Hematopoietic multipotent progenitor cell treated with erythropoietin and hydrocortisone succinate and interleukin-3 and kit ligand, for 6 days (in vitro differentiated cells): ENCODE results near the gene CFAP221.

Source experiments
- DNase-seq: peaks from one replicate; pipeline ENCODE4 v3.0.0-alpha.2; 2015

The CFAP221 gene

DNA sequence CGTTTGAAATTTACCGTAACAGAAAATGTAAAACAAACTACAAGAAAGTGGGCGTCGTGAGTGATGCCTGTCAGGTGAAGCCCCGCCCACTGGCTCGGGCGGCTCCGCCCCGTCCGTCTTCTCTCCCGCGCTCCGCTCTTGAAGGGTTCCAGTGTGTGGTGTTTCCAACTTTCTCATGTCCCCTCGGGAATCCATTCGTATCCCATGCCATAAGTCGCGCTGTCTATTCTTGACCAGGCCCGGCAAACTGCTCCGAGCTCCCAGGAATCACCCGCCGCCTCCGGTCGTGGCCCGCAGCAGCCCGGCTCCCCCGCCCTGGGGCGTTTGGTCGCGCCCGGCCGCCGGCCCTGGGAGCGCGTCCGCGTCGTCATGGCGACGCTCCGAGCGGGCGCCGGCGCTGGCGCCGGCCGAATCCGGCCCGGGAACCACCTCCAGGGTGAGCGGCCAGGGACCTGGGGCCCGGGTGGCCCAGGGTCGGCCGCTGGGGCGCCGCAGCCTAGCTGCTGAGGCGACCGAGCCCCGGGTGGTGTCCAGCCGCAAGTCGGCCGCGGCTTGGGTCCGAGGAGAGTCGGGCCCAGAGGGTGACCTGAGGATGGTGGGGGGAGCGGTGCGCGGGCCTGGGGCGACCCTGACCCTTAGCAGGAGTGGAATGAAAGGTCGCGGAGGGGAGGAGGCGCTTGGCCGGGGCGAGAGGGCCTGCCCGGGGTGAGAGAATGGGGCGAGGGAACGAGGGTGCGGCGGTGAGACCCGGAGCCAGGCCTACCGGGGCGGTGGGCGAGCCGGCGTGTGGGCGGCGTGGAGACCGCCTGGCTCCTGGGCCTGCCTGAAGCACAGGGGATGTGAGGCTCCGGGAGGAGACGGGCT lies at the start of gene CFAP221:
Gene CFAP221 (plus strand): TSS at position 375 of the 864 bp plus-strand sequence. CDS start 1,683 bp downstream, outside the sequence.
- peak; percentile 85 for DNase-seq

- DNase-seq, result no peak
These were observed 48.3 kb upstream of the CFAP221 start for GRCh38 chr2:119495948-119496347.

DNA sequence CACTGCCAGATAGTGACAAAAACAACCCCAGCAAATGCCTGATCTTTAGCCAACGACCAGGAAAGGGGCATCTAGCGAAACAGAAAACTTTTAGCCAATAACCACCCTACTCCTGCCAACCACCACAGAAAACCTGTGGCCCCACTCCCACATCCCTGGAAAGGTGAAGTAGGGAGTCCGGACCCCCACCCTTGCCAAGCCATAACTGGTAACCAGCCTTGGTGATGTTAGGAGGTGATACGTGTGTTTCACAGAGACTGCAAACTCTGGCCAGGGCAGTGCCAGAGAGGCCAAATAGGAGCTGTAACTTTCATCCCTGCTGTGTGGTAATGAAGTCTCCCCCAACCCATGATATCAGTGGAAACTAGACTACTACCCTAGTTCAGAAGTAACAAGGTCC lies 47.6 kb upstream of the CFAP221 start:
- DNase-seq, result no peak

DNA sequence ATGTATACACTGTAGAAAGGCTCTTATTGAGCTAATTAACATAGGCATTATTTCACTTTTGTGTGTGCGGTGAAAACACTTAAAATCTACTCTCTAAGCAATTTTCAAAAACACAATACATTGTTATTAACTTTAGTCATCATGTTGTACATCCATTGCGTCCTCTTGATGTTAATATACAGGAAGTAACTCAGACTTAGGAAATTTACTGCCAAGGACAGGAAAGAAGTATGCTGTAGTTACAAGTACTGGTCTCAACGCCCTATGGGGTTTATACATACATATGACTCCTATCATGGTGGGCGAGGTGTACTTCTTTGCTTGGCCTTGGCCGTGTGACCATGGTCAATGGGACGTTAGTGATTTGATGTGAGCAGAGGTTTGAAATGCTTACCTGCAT lies 35.5 kb upstream of the CFAP221 start:
- no peak for DNase-seq

- no peak for DNase-seq
These were observed 32.3 kb upstream of the CFAP221 start for GRCh38 chr2:119511989-119512388.

DNA sequence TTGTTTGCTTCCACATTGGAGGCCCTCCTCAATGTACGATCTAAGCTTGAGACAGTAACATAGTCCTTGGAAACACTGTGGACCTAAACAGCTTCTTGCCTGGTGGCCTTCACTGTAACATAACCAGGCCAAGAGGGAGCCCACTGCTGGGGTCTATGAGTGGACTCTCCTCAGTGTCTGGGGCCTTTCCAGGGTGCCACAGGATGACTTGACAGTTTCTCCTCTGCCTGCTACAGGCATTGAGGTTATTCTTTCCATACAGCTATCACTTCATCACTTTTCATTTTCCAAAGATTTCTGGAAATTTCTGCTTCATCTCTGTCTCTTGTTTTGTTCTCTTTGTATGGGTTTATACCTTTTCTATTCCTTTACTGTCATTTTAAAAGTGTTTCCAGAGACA lies 31.3 kb upstream of the CFAP221 start:
- no peak for DNase-seq

GRCh38 chr2:119513832-119514231 lies 30.4 kb upstream of the CFAP221 start:
- DNase-seq, result no peak

GRCh38 chr2:119516121-119516520 lies 28.1 kb upstream of the CFAP221 start:
- DNase-seq, result no peak

GRCh38 chr2:119517433-119517832 lies 26.8 kb upstream of the CFAP221 start:
- peak; percentile 84 for DNase-seq

DNA sequence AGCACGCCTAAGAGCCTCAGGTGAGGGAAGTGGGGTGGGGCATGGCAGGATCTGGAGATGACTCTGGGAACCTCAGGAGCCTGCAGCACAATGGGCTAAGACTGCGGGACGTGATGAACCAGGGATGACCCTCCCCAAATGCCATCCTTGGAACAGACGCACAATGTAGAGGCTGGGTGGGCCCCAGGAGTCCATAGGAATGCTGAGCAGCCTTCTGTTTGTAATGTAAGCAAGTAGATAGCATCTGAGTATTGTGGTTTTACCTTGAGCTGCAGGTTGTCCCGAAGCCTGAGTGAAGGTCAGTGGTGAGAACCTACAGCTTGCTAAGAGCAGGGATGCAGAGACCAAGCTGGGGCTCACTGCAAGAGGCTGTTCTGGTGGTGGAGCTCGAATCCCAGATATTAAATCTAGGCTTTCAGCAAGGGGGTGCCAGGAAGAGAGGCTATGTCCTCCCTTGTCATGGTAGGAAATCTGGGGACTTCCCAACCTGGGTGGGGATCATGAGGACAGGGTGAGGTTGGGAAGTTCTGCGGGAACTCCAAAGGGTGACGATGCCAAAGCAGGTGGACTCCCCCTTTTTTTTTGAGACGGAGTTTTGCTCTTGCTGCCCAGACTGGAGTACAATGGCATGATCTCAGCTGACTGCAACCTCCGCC lies 25.7 kb upstream of the CFAP221 start:
- no peak for DNase-seq

DNA sequence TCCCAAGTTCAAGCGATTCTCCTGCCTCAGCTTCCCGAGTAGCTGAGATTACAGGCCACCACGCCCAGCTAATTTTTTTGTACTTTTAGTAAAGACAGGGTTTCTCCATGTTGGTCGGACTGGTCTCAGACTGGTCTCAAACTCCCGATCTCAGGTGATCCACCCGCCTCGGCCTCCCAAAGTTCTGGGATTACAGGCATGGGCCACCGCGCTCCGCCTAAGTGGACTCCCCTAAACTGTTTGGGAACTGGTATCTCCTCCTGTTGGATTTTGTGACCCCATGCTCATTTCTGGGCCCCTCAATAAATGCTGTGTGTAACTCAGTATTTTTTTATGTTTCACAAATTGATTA lies 25.2 kb upstream of the CFAP221 start:
- DNase-seq, result no peak

GRCh38 chr2:119520696-119521432 lies 23.4 kb upstream of the CFAP221 start:
- peak; percentile 14 for DNase-seq

DNA sequence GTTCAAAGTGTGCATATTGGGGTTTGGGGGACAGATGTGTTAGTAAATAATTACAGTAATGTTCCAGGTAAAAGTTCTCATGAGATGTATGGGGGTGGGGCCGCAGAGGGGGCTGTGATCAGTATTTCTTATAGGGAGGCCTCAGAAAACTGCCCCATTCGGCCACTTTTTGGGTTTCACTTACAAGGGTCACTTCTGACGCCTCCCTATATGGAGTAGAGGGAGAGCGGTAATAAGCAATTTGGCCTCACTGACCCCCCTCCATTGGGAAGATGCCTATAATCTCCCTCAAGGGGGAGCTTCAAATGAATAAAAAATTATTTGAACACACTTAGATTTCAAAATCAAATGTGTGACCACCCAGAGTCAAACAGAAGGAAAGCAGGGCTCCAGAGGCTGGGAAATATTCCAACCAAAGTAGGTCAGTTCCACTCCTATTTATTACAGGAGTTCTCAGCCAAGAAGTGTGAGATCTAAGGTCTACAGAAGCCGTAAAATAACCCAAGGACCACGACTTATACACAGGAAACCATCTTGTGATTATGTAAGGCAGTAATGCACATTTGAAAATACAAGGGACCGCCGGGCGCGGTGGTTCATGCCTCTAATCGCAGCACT lies 22.7 kb upstream of the CFAP221 start:
- no peak for DNase-seq

DNA sequence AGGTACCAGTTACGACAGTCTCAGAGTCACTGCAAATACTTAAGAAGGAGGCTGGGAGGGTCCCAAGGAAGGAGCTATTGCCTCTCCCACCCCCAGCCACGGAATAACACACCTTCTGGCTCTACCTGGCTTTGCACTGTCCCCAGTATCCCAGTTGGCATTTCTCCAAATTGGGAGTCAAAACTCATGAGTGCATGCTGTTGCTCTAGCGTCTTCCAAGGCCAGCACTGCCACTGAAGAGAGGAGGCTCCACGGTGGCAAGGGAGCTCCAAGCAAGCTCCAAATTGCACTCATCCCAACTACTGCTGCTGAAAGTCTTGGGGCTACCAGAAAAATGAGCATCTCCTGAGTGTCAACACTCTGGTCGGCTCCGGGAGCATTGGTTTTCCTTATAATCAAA lies 21.6 kb upstream of the CFAP221 start:
- DNase-seq, result no peak

DNA sequence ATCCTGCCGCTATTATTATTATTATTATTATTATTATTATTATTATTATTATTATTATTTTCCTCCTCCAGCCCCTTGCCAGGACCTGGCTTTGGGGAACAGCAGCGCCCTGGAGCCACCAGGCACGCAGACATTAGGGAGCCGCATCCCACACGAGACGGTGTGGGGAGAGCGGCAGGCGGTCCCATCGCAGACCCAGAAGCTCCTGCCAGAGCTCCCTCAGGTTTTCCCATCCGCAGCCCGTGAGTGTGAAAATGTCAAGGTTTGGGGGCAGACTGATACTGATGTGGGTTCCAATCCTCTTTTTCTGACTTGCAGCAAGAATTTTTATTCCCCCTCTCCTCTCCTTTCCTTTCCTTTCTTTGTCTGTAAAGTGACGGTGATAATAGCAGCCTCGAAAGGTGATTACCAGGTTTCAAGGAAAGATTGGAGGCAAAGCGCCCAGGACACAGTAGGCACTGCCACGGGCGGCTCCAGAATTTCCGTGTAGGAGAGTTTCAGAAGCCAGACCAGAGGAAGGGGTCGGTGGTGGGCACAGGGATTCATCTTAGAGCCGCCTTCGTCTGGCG lies 20.8 kb upstream of the CFAP221 start:
- DNase-seq, result no peak

DNA sequence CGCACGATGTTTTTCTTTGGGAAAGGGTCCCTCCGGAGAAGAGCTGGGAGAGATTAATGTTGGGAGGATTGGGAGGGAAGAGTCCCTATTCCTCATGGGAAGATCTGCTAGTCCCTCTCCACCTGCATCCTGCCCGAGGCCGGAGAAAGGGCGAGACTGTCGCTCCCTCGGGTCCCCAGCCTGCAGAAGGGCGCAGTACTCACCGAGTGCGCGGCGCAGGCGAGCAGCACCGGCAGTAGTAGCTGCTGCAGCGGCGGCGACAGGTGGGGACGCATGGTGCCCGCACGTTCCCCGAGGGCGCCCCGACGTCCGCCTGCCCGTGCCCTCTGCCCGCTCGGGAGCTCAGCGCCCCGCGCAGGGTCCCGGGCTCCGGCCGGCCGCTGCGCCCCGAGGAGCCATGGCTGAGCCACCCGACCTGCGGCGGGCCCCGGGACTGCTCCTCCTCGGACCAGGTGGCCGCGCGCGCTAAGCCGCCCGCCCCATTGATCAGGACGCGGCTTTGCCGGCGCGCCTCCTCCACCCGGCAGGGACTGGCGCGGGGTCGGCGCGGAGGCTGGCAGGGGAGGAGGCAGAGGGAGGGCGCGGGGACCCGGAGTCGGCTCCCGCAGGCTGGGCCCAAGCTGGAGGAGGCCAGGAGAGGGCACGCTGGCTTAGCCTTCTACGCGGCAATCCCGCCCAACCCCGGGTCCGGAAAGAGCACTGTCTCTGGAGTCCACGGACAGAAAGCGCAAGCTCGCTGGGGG lies 20.1 kb upstream of the CFAP221 start, which contains the start of gene SCTR:
Gene SCTR (minus strand): TSS at position 532 of the 743 bp plus-strand sequence. CDS start 257 bp downstream, at position 275.
- no peak for DNase-seq

DNA sequence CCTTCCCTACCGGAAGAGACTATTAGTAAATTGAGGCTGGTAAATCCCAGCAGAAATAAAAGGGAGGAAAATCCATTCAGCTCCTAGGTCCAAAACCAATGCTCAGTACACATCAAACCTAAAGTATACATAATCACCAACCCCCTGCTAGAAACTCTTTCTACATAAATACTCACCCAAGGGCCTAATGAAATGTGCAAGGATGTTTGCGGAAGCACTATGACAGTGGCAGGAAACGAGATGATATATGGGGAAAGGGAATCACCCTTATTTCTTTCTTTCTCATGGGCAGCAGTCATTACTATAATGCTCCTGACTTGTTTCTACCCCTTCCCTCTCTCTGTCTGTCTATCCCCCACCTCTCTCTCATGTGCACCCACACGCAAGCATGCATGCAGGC lies 18.6 kb upstream of the CFAP221 start:
- DNase-seq, result peak; percentile 20

DNA sequence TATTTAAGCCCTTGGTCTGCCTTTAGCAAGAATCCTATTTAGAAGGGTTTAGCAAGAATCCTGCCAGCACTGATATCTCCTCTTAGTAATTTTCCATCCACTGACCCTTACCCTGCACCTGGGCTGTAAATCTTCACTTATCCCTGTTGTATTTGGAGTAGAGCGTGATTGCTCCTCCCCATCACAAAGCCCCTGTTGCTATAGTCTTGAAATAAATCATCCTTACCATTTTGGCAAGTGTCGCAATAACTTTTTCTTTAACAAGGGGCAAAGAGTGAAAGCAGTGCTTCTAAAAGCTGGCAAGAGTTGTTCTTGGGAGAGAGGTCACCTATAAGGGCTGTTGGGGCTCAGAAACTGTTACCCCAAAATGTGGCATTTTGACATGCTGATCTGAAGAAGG lies 16.2 kb upstream of the CFAP221 start:
- DNase-seq, result no peak

DNA sequence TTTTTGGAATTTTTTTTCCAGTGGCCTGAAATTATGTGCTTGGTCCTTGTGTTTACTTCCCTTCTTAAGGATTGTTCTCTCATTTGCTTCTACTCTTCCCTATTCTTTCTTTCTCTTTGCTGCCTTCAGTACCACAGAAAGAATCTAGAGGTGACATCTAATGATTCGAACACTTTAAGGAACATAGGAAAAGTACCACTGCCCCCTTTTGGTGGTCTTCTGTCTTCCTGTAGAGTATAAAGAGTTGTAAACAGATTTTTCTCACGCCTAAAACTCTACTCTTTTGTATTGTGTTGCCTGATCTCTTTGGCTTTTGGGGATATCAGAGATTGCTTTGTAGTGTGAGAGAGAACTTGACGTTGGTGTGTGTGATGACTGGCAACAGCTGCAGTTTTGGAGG lies 13.0 kb upstream of the CFAP221 start:
- peak; percentile 22 for DNase-seq

GRCh38 chr2:119533560-119533959 lies 10.7 kb upstream of the CFAP221 start:
- no peak for DNase-seq

GRCh38 chr2:119536211-119536610 lies 8.0 kb upstream of the CFAP221 start:
- DNase-seq, result no peak

DNA sequence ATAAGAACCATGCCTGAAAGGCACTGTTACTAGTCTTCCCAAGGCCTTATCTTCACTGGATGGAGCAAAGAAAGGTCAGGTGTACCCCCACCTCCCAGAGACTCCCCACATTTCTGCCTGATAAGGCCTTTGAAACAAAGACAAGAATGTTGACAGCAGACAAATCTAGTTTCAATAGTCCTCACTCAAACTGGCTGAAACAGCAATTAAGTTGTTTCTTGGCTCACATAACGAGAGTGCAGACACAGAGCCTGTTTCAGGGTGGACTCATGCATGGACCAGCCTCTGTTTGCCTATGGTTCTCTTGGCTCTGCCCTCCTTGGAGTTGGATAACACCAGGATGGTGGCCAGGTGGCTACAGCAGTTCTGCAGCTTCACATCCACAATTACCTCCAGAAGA lies 7.5 kb upstream of the CFAP221 start:
- no peak for DNase-seq
